WTC11 (cell line): ENCODE measurements around the gene LEKR1. TPM values are rescaled to one million over a fixed set of nuclear protein-coding genes. Genes with fewer than 3 reads are reported as not detected.

Experiments used
- ATAC-seq: fragments of 200-7000 bp; cut with Tn5 transposase; 2 replicates; pipeline ENCODE4 v1.10.0; 2021; ENCODE audit warnings: mild to moderate bottlenecking, moderate library complexity
- CTCF ChIA-PET: fragments of 300-600 bp; sonication (Branson Sonifier 250); formaldehyde crosslinking; loops from one replicate; lab custom pipeline; 2021; ENCODE audit warnings: antibody characterized with exemption; lab: Charles Lee
- POLR2A ChIA-PET: fragments of 350-600 bp; sonication (Branson Sonifier 250); formaldehyde crosslinking; loops from one replicate; lab custom pipeline; 2021; ENCODE audit warnings: antibody characterized with exemption; lab: Charles Lee
- DNase-seq: peaks from one replicate; pipeline ENCODE4 v3.0.0; 2021; ENCODE audit warnings: low spot score
- H3K27ac Mint-ChIP-seq: 2 replicates; pipeline ENCODE4 v1.8.0; 2021; ENCODE audit warnings: mixed read lengths
- H3K27me3 Mint-ChIP-seq: 2 replicates; pipeline ENCODE4 v1.8.0; 2021; ENCODE audit warnings: low read depth, mild to moderate bottlenecking, moderate library complexity, mixed read lengths
- H3K36me3 Mint-ChIP-seq: 2 replicates; pipeline ENCODE4 v1.8.0; 2021; ENCODE audit warnings: mixed read lengths
- H3K4me1 Mint-ChIP-seq: 2 replicates; pipeline ENCODE4 v1.8.0; 2022; ENCODE audit warnings: mixed read lengths
- H3K4me3 Mint-ChIP-seq: 2 replicates; pipeline ENCODE4 v1.8.0; 2021; ENCODE audit warnings: mild to moderate bottlenecking, moderate library complexity, mixed read lengths
- H3K9me3 Mint-ChIP-seq: 2 replicates; pipeline ENCODE4 v1.8.0; 2021; ENCODE audit warnings: mixed read lengths
- CBFB ChIP-seq: sonication (generic); formaldehyde crosslinking; IDR thresholded peaks from 2 replicates; pipeline ENCODE4 v1.8.1; 2022; ENCODE audit warnings: mild to moderate bottlenecking, low read depth, missing genetic modification reagents
- ELF4 ChIP-seq: sonication (generic); formaldehyde crosslinking; IDR thresholded peaks from 2 replicates; pipeline ENCODE4 v1.8.1; 2022; ENCODE audit warnings: low read depth, mild to moderate bottlenecking, moderate library complexity, missing genetic modification reagents
- ERG ChIP-seq: fragments of 250-450 bp; sonication (Bioruptor Pico); IDR thresholded peaks from 2 replicates; pipeline ENCODE4 v1.8.0; 2021; ENCODE audit warnings: mild to moderate bottlenecking
- ETV6 ChIP-seq: sonication (generic); formaldehyde crosslinking; IDR thresholded peaks from 2 replicates; pipeline ENCODE4 v1.8.1; 2022; ENCODE audit warnings: mild to moderate bottlenecking, missing genetic modification reagents
- IRF2 ChIP-seq: sonication (generic); formaldehyde crosslinking; IDR thresholded peaks from 2 replicates; pipeline ENCODE4 v1.8.0; 2022; ENCODE audit warnings: low read depth, missing genetic modification reagents, borderline replicate concordance
- NFATC4 ChIP-seq: fragments of 250-450 bp; sonication (Bioruptor Pico); IDR thresholded peaks from 2 replicates; pipeline ENCODE4 v1.9.0; 2021; ENCODE audit warnings: mild to moderate bottlenecking
- NR1H2 ChIP-seq: sonication (generic); formaldehyde crosslinking; IDR thresholded peaks from 2 replicates; pipeline ENCODE4 v1.9.0; 2021; ENCODE audit warnings: mild to moderate bottlenecking, moderate library complexity, missing genetic modification reagents
- OVOL2 ChIP-seq: fragments of 250-450 bp; sonication (Bioruptor Pico); IDR thresholded peaks from 2 replicates; pipeline ENCODE4 v1.9.0; 2021; ENCODE audit warnings: mild to moderate bottlenecking, borderline replicate concordance
- PREB ChIP-seq: sonication (generic); formaldehyde crosslinking; IDR thresholded peaks from 2 replicates; pipeline ENCODE4 v1.8.1; 2022; ENCODE audit warnings: mild to moderate bottlenecking, missing genetic modification reagents, moderate library complexity, borderline replicate concordance
- RORB ChIP-seq: fragments of 250-450 bp; sonication (Bioruptor Pico); IDR thresholded peaks from 2 replicates; pipeline ENCODE4 v1.9.0; 2021; ENCODE audit warnings: mild to moderate bottlenecking
- ZBTB21 ChIP-seq: sonication (generic); formaldehyde crosslinking; IDR thresholded peaks from 2 replicates; pipeline ENCODE4 v1.8.1; 2023; ENCODE audit warnings: mild to moderate bottlenecking, missing genetic modification reagents, borderline replicate concordance
- ZNF138 ChIP-seq: sonication (generic); formaldehyde crosslinking; conservative IDR thresholded peaks from 2 replicates; pipeline ENCODE4 v1.8.1; 2022; ENCODE audit warnings: mild to moderate bottlenecking, moderate library complexity, missing genetic modification reagents
- ZNF416 ChIP-seq: fragments of 250-450 bp; sonication (Bioruptor Pico); IDR thresholded peaks from 2 replicates; pipeline ENCODE4 v1.9.0; 2021; ENCODE audit warnings: mild to moderate bottlenecking, inconsistent platforms
- ZNF423 ChIP-seq: fragments of 250-450 bp; sonication (Bioruptor Pico); IDR thresholded peaks from 2 replicates; pipeline ENCODE4 v2.1.2; 2022; ENCODE audit warnings: mild to moderate bottlenecking, moderate library complexity
- total RNA-seq: library from RNA; stranded (reverse); gene quantifications from 3 replicates; pipeline ENCODE4 v1.2.3, GENCODE V29; 2021
- TF ChIP-seq, protein P1 (sequence below): sonication (generic); formaldehyde crosslinking; IDR thresholded peaks from 2 replicates; pipeline ENCODE4 v1.8.0; 2022; ENCODE audit warnings: mild to moderate bottlenecking, missing genetic modification reagents
- TF ChIP-seq, protein P2 (sequence below): sonication (generic); formaldehyde crosslinking; IDR thresholded peaks from 2 replicates; pipeline ENCODE4 v1.8.0; 2022; ENCODE audit warnings: missing genetic modification reagents

Gene LEKR1
- total RNA-seq, 1 experiment from 2014 or later, result 0.09 TPM

GRCh38 chr3:157069406-157069805 is 243.3 kb downstream of the LEKR1 start (continued):
- TF ChIP-seq ZBTB21 (CRISPR knock-in tag) (no peak), IRF2 (CRISPR knock-in tag) (no peak), NR1H2 (CRISPR knock-in tag) (no peak), ERG (no peak), CBFB (CRISPR knock-in tag) (no peak), OVOL2 (no peak)
- TF ChIP-seq, protein P1, sequence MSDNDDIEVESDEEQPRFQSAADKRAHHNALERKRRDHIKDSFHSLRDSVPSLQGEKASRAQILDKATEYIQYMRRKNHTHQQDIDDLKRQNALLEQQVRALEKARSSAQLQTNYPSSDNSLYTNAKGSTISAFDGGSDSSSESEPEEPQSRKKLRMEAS, result no peak

GRCh38 chr3:157069846-157070677 is 243.9 kb downstream of the LEKR1 start:
- POLR2A ChIA-PET, result no interaction called here
- TF ChIP-seq OVOL2 (no peak), PREB (no peak), ETV6 (CRISPR knock-in tag) (no peak), ELF4 (no peak), RORB (CRISPR knock-in tag) (no peak)
- Mint-ChIP-seq H3K27ac (no peak overlapping the region), H3K4me1 (peaks cover 19% of the 10 kb centered on the region), H3K27me3 (peaks cover 12% of the 10 kb centered on the region), H3K4me3 (no peak overlapping the region), H3K9me3 (no peaks in the 10 kb centered on the region), H3K36me3 (no peaks in the 10 kb centered on the region)
- CTCF ChIA-PET, result no interaction called here
- DNase-seq (no peak), ATAC-seq (no peak)

DNA sequence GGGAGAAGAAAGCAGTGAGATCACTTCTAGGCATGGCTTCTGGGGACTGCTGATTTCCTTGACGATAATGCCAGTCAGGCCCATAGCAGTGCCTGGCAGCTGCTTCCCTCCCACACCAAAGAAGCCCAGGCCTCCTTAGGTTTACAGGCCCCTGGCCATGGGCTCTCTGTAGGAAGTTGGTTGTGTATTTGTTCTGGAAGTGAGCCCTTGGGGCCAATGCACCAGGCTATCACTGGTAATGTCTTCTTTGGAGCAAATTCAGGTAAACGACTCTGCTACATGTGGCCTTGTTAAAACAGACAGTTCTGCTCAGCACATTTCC is 244.5 kb downstream of the LEKR1 start:
- TF ChIP-seq ZNF138 (CRISPR knock-in tag), result no peak
- TF ChIP-seq NFATC4 (CRISPR knock-in tag), result no peak
- TF ChIP-seq, protein P2, sequence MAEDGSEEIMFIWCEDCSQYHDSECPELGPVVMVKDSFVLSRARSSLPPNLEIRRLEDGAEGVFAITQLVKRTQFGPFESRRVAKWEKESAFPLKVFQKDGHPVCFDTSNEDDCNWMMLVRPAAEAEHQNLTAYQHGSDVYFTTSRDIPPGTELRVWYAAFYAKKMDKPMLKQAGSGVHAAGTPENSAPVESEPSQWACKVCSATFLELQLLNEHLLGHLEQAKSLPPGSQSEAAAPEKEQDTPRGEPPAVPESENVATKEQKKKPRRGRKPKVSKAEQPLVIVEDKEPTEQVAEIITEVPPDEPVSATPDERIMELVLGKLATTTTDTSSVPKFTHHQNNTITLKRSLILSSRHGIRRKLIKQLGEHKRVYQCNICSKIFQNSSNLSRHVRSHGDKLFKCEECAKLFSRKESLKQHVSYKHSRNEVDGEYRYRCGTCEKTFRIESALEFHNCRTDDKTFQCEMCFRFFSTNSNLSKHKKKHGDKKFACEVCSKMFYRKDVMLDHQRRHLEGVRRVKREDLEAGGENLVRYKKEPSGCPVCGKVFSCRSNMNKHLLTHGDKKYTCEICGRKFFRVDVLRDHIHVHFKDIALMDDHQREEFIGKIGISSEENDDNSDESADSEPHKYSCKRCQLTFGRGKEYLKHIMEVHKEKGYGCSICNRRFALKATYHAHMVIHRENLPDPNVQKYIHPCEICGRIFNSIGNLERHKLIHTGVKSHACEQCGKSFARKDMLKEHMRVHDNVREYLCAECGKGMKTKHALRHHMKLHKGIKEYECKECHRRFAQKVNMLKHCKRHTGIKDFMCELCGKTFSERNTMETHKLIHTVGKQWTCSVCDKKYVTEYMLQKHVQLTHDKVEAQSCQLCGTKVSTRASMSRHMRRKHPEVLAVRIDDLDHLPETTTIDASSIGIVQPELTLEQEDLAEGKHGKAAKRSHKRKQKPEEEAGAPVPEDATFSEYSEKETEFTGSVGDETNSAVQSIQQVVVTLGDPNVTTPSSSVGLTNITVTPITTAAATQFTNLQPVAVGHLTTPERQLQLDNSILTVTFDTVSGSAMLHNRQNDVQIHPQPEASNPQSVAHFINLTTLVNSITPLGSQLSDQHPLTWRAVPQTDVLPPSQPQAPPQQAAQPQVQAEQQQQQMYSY (CRISPR knock-in tag), result no peak
- TF ChIP-seq ZNF416, result no peak
- TF ChIP-seq ZNF423, result no peak
- no peak for DNase-seq
- Mint-ChIP-seq H3K27me3 (peaks cover 12% of the 10 kb centered on the region), H3K4me3 (no peak overlapping the region), H3K9me3 (no peaks in the 10 kb centered on the region), H3K36me3 (no peaks in the 10 kb centered on the region), H3K4me1 (peaks cover 17% of the 10 kb centered on the region), H3K27ac (no peak overlapping the region)
- POLR2A ChIA-PET, result no interaction called here
- CTCF ChIA-PET, result no interaction called here
- no peak for ATAC-seq
